AG09319 (cell line): ENCODE results near the gene ASTN2.

Experiments used
- DNase-seq: peaks from one replicate; pipeline ENCODE4 v3.0.0-alpha.2; 2010; ENCODE audit warnings: low read depth; ENCODE audit errors: extremely low read depth
- TF ChIP-seq, protein P1 (sequence below): IDR thresholded peaks from 2 replicates; pipeline ENCODE4 v1.5.1; 2011; ENCODE audit warnings: low read depth, mild to moderate bottlenecking, inconsistent platforms, low read length, moderate library complexity

Gene ASTN2

DNA sequence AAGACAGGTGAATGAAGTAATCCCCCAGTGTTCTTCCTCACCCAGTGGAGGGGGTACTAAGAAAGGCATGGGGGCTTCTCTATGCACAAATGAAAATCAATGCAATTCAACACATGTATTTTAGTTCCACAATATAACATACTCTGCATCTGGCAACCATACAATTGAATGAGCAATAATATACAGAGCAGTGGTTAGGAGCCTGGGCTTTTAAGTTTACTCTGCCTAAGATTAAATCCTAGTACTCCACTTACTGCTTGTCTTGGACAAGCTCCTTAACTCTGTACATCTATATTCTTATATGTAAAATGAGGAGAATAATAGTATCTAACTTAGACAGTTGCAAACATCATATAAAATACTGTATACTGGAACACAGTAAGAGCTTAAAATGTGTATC lies 923.2 kb downstream of the ASTN2 start:
- TF ChIP-seq, protein P1, sequence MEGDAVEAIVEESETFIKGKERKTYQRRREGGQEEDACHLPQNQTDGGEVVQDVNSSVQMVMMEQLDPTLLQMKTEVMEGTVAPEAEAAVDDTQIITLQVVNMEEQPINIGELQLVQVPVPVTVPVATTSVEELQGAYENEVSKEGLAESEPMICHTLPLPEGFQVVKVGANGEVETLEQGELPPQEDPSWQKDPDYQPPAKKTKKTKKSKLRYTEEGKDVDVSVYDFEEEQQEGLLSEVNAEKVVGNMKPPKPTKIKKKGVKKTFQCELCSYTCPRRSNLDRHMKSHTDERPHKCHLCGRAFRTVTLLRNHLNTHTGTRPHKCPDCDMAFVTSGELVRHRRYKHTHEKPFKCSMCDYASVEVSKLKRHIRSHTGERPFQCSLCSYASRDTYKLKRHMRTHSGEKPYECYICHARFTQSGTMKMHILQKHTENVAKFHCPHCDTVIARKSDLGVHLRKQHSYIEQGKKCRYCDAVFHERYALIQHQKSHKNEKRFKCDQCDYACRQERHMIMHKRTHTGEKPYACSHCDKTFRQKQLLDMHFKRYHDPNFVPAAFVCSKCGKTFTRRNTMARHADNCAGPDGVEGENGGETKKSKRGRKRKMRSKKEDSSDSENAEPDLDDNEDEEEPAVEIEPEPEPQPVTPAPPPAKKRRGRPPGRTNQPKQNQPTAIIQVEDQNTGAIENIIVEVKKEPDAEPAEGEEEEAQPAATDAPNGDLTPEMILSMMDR: no peak
- DNase-seq: no peak

DNA sequence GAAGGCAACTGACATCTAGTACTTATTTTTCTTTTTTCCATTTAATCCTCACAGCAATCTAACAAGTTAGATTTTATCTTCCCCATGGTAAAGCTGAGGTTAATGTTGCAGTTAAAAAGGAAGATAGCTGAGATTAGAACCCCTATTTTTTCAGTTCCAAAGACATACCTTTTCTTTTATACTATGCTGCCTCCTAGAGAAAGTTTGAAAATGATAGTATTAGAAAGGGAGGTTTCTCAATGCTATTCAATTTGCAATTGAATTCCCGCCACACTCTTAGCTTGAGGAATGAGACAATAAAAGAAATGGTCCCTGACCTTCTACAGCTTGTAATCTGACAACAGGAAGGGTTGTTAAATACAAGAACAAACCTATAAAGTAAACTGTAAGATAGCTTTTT lies 923.6 kb downstream of the ASTN2 start:
- DNase-seq: no peak
- TF ChIP-seq, protein P1: no peak; the same call in 1 of the 2 replicates

- TF ChIP-seq, protein P1: no peak
Observed at GRCh38 chr9:116490321-116490720, 924.5 kb downstream of the ASTN2 start.

GRCh38 chr9:116488373-116488772 lies 926.5 kb downstream of the ASTN2 start:
- TF ChIP-seq, protein P1: no peak
- DNase-seq: no peak

More at GRCh38 chr9:116490321-116490720, 924.5 kb downstream of the ASTN2 start:
- DNase-seq: no peak

GRCh38 chr9:116484492-116485061 lies 930.3 kb downstream of the ASTN2 start:
- TF ChIP-seq, protein P1: no peak
- no peak for DNase-seq

- DNase-seq: no peak
- TF ChIP-seq, protein P1: no peak
Observed at GRCh38 chr9:116483622-116484491, 931.0 kb downstream of the ASTN2 start.

DNA sequence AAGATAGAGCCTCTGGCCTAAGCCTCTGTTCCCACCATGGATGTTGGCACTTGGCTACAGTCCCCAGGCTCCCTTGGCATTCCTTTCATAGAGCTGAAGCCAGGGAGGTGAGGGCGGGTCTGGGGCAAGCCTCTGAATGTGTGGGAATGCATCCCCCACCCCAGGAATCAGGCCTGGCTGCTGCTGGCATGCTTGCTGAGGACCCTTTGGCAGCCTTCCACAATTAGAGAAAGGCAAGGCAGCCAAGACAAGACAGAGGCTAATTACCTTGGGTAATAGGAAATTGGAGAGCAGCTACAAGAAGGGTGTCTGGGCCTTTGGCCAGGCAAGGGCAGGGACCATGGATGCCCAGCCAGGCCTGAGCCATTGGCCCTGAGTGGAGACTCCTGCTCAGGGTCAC lies 932.1 kb downstream of the ASTN2 start:
- TF ChIP-seq, protein P1: no peak
- no peak for DNase-seq
